ENCODE measurements around the gene HERC2. TPM values are rescaled to one million over a fixed set of nuclear protein-coding genes. Genes with fewer than 3 reads are reported as not detected.
"Not testable (repeated sequence)": the region's sequence is repeated elsewhere in the genome, so short reads cannot be mapped to it uniquely, and the experiment has no call there.

The HERC2 gene
- total and polyA plus RNA-seq, 2 donors from 2014 or later = 17.9 to 58.4 TPM

GRCh38 chr15:28153492-28154119, 168.4 kb downstream of the HERC2 start:
- H3K36me3 ChIP-seq (ENCODE audit: control insufficient read depth in 2 of 3, insufficient read depth in 3 of 3, low read length in 3 of 3) = no peaks in the 10 kb centered on the region
- intact Hi-C loops (cut with DNase I) = no loop called here
- no peak overlapping the region for H3K9ac ChIP-seq (ENCODE audit: low read length in 3 of 3)
- no peaks in the 10 kb centered on the region for H3K27me3 ChIP-seq (ENCODE audit: control insufficient read depth, insufficient read depth, low read length)
- FAIRE-seq = no peak
- TF ChIP-seq CTCF (IDR thresholded peaks at IDR 0.05; ENCODE audit: borderline replicate concordance, extremely low read depth, insufficient read depth) = no peak
- DNase-seq = no peak
- no peak overlapping the region for H3K4me3 ChIP-seq (ENCODE audit: low read length in 3 of 3)
- H3K4me1 ChIP-seq (ENCODE audit: control insufficient read depth in 2 of 3, insufficient read depth in 2 of 3, low read depth in 1 of 3, low read length in 3 of 3) = no peaks in the 10 kb centered on the region
- no peak overlapping the region for H3K27ac ChIP-seq (ENCODE audit: low read depth in 2 of 2, low read length in 2 of 2)
- peaks cover 0 to 4% (median 0%) of the 10 kb centered on the region in 3 donors for H3K9me3 ChIP-seq (ENCODE audit: control insufficient read depth in 2 of 3, insufficient read depth in 1 of 3, low read length in 3 of 3)

- H3K27me3 ChIP-seq (ENCODE audit: control insufficient read depth, insufficient read depth, low read length); H3K9ac ChIP-seq (ENCODE audit: low read length in 3 of 3); H3K4me1 ChIP-seq (ENCODE audit: control insufficient read depth in 2 of 3, insufficient read depth in 2 of 3, low read depth in 1 of 3, low read length in 3 of 3); H3K27ac ChIP-seq (ENCODE audit: low read depth in 2 of 2, low read length in 2 of 2); FAIRE-seq; intact Hi-C loops (cut with DNase I); H3K4me3 ChIP-seq (ENCODE audit: low read length in 3 of 3); DNase-seq; H3K36me3 ChIP-seq (ENCODE audit: control insufficient read depth in 2 of 3, insufficient read depth in 3 of 3, low read length in 3 of 3); H3K9me3 ChIP-seq (ENCODE audit: control insufficient read depth in 2 of 3, insufficient read depth in 1 of 3, low read length in 3 of 3): not testable (repeated sequence)
These were observed 169.4 kb downstream of the HERC2 start for GRCh38 chr15:28152538-28152923.

GRCh38 chr15:28151864-28152537, 170.0 kb downstream of the HERC2 start:
- intact Hi-C loops (cut with DNase I); H3K4me1 ChIP-seq (ENCODE audit: control insufficient read depth in 2 of 3, insufficient read depth in 2 of 3, low read depth in 1 of 3, low read length in 3 of 3); FAIRE-seq: not testable (repeated sequence)

GRCh38 chr15:28147801-28148200, 174.2 kb downstream of the HERC2 start:
- no peaks in the 10 kb centered on the region for H3K4me1 ChIP-seq (ENCODE audit: control insufficient read depth in 2 of 3, insufficient read depth in 2 of 3, low read depth in 1 of 3, low read length in 3 of 3)
- H3K27ac ChIP-seq (ENCODE audit: low read depth in 2 of 2, low read length in 2 of 2) = no peak overlapping the region
- DNase-seq = no peak
- no peak for TF ChIP-seq CTCF (IDR thresholded peaks at IDR 0.05; ENCODE audit: borderline replicate concordance, extremely low read depth, insufficient read depth)
- no peak for FAIRE-seq
- H3K4me3 ChIP-seq (ENCODE audit: low read length in 3 of 3) = no peak overlapping the region
- H3K27me3 ChIP-seq (ENCODE audit: control insufficient read depth, insufficient read depth, low read length) = no peaks in the 10 kb centered on the region
- no peak overlapping the region for H3K9ac ChIP-seq (ENCODE audit: low read length in 3 of 3)
- peaks cover 2 to 26% (median 21%) of the 10 kb centered on the region in 3 donors for H3K36me3 ChIP-seq (ENCODE audit: control insufficient read depth in 2 of 3, insufficient read depth in 3 of 3, low read length in 3 of 3)
- H3K9me3 ChIP-seq (ENCODE audit: control insufficient read depth in 2 of 3, insufficient read depth in 1 of 3, low read length in 3 of 3) = peaks cover 0 to 4% (median 0%) of the 10 kb centered on the region in 3 donors
- intact Hi-C loops (cut with DNase I) = no loop called here

More at GRCh38 chr15:28151864-28152537, 170.0 kb downstream of the HERC2 start:
- H3K9me3 ChIP-seq (ENCODE audit: control insufficient read depth in 2 of 3, insufficient read depth in 1 of 3, low read length in 3 of 3); H3K9ac ChIP-seq (ENCODE audit: low read length in 3 of 3); H3K27ac ChIP-seq (ENCODE audit: low read depth in 2 of 2, low read length in 2 of 2); H3K36me3 ChIP-seq (ENCODE audit: control insufficient read depth in 2 of 3, insufficient read depth in 3 of 3, low read length in 3 of 3); H3K27me3 ChIP-seq (ENCODE audit: control insufficient read depth, insufficient read depth, low read length); H3K4me3 ChIP-seq (ENCODE audit: low read length in 3 of 3); DNase-seq: not testable (repeated sequence)

GRCh38 chr15:28145419-28145818, 176.6 kb downstream of the HERC2 start:
- H3K27me3 ChIP-seq (ENCODE audit: control insufficient read depth, insufficient read depth, low read length); H3K9ac ChIP-seq (ENCODE audit: low read length in 3 of 3); intact Hi-C loops (cut with DNase I); H3K27ac ChIP-seq (ENCODE audit: low read depth in 2 of 2, low read length in 2 of 2); DNase-seq; H3K9me3 ChIP-seq (ENCODE audit: control insufficient read depth in 2 of 3, insufficient read depth in 1 of 3, low read length in 3 of 3); H3K4me1 ChIP-seq (ENCODE audit: control insufficient read depth in 2 of 3, insufficient read depth in 2 of 3, low read depth in 1 of 3, low read length in 3 of 3); H3K4me3 ChIP-seq (ENCODE audit: low read length in 3 of 3); FAIRE-seq: not testable (repeated sequence)
- H3K36me3 ChIP-seq (ENCODE audit: control insufficient read depth in 2 of 3, insufficient read depth in 3 of 3, low read length in 3 of 3) = peaks cover 6 to 33% (median 21%) of the 10 kb centered on the region in 3 donors

Data from kidney (tissue), 14 donors.